LNCAP (cell line): ENCODE data around the gene WASF3.

ENCODE experiments used
- TF ChIP-seq, protein P1 (sequence below): fragments of 450-650 bp; IDR thresholded peaks from 2 replicates; pipeline ENCODE4 v1.5.1; 2017; ENCODE audit warnings: mild to moderate bottlenecking

WASF3 gene

DNA sequence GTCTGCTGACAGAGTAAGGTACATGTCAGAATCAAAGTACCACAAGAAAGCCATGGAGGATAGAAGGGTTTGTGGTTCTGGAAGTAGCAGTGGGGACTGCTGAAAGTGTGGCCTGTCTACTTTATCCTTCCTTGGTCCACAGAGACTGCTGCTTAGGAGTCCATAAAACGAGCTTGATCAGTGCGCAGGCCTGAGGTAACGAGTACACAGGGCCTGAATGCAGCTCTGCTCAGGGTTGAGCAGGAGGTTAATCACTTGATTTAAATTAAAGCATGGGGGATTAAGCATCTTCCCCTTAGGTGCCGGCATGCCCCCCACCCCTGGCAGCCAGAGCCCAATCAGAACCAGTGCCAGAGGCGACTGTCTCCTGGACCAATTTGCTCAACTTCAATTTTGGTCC is 34.9 kb upstream of the WASF3 start:
- TF ChIP-seq, protein P1, sequence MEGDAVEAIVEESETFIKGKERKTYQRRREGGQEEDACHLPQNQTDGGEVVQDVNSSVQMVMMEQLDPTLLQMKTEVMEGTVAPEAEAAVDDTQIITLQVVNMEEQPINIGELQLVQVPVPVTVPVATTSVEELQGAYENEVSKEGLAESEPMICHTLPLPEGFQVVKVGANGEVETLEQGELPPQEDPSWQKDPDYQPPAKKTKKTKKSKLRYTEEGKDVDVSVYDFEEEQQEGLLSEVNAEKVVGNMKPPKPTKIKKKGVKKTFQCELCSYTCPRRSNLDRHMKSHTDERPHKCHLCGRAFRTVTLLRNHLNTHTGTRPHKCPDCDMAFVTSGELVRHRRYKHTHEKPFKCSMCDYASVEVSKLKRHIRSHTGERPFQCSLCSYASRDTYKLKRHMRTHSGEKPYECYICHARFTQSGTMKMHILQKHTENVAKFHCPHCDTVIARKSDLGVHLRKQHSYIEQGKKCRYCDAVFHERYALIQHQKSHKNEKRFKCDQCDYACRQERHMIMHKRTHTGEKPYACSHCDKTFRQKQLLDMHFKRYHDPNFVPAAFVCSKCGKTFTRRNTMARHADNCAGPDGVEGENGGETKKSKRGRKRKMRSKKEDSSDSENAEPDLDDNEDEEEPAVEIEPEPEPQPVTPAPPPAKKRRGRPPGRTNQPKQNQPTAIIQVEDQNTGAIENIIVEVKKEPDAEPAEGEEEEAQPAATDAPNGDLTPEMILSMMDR, result no peak

DNA sequence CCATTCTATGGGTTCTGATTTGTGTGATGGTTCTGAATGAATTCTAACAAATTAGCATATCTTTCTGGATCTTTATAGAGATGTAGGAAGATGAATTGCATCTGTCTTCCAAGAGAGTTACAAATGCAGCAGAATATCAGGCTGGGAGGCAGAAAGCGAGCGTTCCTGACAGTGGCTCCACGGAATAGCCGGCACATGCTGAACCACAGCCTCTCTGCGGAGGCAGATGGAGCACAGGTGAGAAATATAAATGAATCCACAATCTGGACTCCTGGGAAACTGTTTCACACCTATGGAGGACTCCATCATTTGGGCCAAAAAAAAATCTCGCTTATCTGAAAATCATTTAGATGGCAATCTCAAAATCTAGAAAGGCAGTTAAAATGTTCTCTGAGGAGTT is 34.5 kb upstream of the WASF3 start:
- TF ChIP-seq, protein P1, result no peak

DNA sequence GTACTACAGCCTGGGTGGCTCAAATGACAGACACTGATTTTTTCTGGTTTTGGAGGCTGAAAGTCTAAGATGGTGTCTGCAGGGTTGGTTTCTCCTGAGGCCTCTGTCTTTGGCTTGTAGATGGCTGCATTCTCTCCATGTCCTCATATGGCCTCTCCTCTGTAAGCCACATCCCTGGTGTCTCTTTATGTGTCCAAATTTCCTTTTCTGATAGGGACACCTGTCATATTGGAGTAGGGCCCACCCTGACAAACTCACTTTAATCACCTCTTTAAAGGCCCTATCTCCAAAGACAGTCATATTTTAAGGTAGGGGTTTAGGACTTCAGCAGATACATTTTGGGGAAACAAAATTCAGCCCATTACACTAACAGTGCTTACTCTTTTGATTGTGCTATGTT is 32.0 kb upstream of the WASF3 start:
- TF ChIP-seq, protein P1, result no peak

DNA sequence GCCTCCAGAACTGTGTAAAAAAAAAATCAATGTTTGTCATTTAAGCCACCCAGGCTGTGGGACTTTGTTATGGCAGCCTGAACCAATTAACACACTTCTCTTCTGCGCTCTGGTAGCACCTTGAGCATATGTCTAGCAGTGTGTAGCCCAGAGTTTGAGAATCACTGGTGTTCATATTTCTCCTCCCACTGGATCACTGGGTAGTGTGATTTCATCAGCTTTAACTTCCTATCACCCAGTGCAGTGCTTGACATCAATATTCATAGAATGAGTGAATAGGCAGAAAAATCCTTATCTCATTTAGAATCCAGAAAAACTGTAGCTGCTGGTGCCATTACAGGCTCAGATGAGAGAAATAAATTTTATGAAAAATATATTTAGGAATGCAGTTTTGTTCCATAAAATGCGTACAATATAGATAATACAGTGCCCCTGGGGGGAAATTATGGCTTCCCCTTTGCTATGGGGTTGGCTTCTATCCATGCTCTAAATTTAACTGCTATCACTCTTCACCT is 30.7 kb upstream of the WASF3 start:
- TF ChIP-seq, protein P1, result no peak

DNA sequence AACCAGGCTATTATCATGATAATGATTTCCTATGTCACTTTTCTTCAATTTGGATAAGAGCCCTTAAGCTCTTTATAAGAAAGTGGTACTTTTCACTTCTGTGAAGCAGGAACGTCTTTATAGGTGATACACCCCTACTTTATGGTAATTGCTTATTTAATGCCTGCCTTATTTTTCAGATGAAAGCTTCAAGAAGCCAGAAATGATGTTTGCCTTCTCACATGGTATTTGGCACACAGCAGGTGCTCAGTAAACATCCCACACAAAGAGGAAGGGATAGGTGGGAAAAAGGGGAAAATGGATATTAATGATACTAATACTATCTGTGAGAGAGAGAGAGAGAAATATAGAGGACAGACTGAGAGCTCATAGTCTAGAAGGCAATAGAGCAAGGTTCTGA is 29.0 kb upstream of the WASF3 start:
- TF ChIP-seq, protein P1, result no peak

DNA sequence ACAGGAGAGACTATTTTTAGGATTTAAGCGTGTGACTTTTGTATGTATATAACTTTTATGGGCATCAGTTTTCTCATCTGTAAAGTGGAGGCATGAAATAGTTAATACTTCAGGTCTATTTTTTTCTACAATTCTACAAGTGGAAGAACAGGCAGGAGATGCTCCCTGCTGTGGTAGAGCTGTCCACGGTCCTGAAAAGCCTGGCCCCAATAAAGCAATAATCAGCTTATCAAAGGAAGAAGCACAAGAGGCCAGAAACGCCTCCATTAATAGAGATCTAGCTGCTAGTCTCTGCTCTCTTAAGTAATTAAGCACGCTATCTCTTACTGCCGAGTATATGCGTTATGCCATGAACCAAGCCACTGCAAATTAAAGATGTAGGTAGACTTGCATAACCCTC is 28.0 kb upstream of the WASF3 start:
- TF ChIP-seq, protein P1, result no peak

DNA sequence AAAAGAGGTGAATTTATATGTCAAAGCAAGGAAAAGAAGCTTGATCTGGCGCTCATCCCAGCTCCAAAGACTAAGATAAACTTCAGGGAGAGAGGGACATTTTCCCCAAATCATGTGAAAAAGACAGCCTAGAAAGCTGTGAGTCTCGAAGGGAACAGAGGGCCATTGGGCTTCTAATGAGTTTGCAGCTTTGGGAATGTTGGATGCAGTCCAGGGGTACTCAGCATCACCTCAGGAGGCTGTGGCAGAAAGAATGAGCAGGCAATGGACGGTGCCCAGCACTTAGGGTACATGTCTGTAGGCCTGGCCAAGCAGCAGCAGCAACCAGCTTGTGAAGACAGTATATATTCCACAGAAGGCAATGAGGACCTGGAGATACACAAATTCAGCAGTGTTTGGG is 25.7 kb upstream of the WASF3 start:
- TF ChIP-seq, protein P1, result no peak

DNA sequence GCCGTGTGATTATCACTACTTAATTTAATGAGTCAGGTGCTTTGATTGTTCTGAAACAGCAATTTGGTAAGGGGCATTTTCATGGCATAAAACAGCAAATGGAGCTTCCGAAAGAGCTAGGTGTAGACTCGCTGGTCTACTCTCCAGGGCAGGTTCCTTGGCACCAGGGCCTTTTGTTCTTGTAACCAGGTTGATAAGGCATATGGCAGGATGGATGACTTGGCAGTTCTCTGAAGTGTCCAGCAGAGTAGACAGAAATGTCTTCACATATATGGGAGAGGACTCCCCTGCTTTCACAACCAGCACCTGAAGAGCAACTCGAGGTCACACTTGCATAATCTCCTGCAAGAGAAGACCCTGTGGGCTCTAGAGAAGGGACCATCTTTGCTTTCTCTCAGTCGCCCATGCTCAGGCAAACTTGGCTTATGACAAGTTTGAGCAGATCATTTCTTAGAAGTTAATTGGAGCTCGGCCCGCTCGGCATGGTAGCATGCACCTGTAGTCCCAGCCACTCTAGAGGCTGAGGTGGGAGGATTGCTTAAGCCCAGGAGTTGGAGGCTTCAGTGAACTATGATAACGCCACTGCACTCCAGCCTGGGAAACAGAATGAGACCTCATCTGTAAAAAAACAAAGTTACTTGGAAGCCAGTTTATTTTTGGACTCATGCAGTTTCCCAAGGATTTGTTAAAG is 23.3 kb upstream of the WASF3 start:
- TF ChIP-seq, protein P1, result no peak
